Activated gamma-delta T cell treated with Interleukin-2 at 50 U/mL for 16 hours (primary cell): ENCODE data around the gene ABI3.
A peak's percentile ranks its signal among the peaks of the same experiment; 100 is the strongest.

Experiments
- DNase-seq: peaks from one replicate; pipeline ENCODE4 v3.0.0-alpha.2; 2020

The ABI3 gene

DNA sequence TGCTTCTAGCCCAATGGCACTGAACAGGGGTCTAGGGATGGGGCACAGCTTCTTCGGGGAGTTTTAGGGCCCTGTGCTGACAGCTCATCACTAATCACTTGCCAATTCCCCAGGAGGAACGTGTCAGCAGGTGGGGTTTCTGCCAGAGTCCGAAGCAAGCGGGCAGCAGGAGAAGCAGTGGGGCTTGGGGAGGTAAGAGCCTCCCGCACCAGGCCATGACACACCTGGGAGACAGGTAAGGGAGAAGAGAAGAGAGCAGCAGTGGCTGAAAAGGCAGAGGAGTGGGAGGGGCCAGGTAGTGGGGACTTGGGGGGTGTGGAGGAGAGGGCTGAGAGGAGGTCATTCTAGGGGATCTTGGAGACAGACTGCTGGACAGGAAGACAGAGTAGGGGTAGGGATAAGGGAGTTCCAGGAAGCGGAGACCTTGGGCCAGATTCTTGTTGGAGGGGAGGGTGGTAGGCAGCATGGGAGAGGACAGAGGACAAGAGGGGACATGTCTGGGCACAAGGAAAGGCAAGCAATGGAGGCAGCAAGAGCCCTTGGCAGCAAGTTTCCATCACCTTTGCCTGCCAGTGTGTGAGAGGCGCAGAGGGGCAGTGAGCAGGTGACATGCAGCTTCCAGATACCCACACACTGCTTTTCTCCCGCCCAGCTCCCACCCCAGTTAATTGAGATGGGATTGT, 15.2 kb downstream of the ABI3 start:
- DNase-seq = no peak

DNA sequence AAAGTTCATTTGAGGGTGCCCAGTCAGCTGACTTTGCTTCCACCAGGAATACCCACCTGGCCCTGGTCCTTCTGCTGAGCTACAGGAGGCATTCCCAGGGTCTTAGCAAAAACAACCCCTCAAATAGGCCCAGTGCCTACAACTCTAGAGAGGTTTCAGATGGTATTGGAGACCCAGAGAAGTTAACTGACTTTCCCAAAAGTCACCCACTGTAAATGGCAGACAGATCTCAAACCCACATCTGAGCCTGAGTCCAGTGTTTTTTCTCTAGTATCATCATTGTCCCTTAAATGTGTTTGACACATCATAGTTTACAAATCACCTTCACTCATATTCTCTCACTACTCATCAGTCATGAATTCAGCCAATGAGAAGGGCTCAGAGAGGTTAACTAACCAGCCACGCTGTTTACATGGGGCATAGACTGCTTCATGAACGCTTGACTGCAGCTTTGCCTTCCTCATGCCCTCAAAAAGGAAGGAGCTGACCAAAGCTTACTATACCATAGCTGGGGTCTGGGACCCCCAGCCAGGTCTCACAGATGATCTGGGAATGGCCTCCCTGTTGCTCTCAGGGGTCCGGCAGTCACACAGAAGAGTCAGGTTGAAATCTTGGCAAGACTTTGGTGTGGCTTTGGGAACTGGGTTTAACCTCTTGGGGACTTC, 16.4 kb downstream of the ABI3 start:
- no peak for DNase-seq

DNA sequence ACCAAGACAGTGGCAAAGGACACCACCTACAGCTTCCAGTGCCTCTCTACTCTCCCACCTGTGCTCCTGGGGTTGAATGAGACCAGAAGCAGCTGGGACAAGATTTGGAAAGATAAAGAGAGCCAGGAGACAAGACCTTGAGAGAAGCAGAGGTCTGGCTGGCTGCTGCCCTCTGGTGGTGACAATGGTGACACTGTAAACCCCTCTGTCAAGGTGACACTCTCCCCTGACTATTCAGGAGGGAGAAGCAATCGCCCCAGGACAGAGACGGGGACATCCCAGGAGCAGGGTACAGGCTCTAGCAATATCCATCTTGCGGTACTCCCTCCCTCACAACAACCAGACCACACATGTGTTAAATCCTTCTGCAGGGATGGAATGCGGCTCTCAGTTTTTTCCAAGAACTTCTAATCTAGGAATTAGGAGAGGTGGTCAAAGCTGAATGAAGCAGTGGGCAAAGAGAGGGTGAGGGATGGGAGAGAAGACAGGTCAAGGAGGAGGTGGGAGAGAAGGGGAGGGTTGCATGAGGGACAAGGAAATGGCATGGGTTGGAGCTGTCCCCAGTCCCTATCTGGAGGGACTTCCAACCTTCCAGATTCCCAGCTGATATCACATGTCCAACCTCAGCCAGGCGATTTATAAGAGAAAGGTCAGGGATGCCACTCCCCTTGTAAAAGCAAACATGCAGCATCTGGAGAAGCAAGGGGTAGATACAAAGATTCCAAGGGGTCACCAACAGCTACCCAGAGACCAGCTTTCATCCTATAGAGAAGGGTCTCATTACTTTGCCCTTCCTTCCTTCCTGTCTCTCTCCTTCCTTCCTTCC, 17.1 kb downstream of the ABI3 start:
- peak; percentile 85 for DNase-seq

DNA sequence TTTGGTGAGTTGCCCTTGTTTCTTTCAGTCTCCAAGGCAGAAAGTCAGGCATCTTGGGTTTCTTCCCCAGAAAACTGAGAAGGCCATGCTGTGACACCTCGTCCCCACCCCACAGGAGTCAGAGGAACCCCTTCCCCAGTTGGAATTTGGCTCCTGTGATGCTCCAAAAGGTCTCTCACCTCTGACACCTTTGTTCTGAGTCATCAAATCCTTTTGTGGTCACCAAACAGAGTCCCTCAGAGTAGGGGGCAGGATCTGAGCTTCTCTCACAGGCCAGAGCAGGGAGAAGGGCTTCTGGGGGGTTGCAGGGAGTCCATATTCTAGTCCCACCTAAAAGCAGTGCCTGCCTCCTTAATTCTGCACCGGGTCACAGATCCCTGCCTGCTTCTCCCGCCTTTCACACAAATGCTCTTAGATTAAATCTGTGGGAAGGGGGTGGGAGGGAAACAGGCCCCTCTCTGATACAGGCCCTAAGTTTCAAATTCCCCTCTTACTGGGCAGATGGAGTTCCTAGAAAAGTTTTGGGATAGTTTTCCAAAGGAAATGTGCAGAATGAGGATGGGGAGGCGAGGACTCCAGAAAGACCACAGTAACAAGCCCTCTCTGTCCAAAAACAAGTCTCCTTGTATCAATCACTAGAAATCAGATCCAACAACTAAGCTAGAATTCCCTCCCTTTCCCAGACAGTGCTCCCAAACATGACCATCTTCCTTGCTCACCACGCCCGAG, 18.7 kb downstream of the ABI3 start:
- DNase-seq = no peak

GRCh38 chr17:49229805-49230600, 19.5 kb downstream of the ABI3 start:
- DNase-seq = no peak

DNA sequence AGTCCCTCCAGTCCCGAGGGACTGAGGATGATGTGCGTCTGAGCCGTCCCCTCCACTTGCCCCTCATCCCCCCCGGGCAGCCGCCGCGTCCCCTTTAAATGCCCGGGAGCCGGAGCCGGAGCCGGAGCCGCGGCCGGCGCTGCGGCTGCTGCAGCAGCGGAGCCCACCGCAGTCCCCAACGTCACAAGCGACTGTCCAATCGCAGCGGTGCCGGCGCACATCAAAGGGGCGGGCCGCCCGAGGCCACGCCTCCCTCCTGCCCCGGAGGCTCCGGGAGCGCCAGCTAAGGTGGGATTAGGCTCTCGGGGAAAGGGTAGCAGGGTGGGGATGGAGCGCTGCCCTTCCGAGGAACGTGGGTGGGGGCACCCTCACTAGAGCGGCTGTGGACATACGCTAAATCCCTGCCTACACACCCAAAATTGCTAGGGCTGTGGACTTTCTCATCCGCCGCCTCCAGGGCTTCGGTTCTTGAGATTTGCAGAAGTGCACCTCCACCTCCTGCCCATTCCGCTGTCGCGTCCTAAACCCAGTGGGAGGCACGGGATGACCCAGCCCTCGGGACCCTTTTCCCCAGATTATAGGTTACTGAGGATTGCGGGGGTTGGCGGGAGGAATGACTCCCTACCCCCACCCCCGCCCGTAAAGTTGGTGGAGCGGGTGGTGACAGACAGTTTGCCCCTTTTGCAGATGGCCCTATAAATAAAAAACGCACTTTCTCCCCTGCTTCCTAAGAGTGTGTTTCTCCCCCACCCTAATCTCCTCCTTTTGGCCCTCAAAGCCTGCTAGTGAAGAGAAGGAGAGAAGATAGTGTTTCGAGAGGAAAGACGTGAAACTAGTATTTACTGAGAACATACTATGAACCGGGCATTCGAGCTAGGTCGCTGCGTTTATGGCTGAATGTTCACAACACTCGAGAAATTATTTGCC, 20.4 kb downstream of the ABI3 start, which contains the start of gene PHOSPHO1:
Gene PHOSPHO1, minus strand, starts transcription at position 152 of the 927 bp plus-strand sequence. CDS start 4,096 bp downstream, outside the sequence.
- peak; percentile 82 for DNase-seq

- no peak for DNase-seq
Measured at GRCh38 chr17:49231563-49231894, 21.0 kb downstream of the ABI3 start.

GRCh38 chr17:49234509-49235080, 24.1 kb downstream of the ABI3 start:
- DNase-seq = no peak

DNA sequence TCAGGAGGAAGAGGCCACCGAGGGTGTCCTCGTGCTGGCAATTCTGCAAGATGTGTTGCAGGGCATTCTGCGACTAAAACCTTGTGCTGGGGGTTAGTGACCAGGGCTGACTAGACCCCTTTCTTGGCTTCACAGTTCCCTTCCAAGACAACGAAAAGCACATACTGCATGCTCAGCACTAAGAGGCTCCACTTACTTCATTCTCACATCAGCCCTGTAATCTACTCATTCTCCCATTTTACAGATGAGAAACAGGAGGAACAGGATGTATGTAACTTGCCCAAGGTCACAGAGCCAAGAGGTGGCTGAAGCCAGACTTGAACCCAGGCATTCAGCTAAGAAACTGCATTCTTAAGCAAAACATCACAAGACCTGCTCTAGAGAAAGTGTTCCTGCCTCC, 25.4 kb downstream of the ABI3 start:
- no peak for DNase-seq

DNA sequence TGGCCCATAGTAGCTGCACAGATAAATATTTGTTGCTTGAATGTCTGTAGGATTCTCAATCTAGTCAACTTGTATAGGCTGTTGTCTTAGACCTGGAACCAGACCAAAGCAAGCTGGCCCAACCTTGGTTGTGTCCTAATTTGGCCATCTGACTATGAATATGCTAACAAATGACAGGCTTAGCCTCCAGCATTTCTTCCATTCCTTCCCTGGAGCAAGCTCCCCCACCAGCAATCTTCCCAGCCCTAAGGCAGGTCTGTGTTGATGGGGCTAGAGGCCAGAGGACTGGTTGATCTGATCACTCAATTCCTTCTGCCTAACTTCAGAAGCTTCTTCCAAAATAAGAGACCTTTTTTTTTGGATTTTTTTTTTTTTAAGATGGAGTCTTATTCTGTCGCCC, 29.5 kb downstream of the ABI3 start:
- DNase-seq = no peak

GRCh38 chr17:49240619-49241018, 30.1 kb downstream of the ABI3 start:
- no peak for DNase-seq

DNA sequence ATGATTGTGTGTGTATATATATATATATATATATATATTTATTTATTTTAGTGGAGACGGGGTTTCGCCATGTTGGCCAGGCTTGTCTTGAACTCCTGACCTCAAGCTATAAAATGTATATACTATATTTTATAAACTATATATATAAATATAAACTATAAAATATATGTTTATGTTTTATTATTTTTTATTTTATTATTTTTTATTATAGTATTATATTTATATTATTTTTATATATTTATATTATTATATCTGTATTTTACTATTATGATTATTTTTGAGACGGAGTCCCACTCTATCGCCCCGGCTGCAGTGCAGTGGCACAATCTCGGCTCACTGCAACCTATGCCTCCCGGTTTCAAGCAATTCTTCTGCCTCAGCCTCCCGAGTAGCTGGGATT, 30.5 kb downstream of the ABI3 start:
- no peak for DNase-seq

DNA sequence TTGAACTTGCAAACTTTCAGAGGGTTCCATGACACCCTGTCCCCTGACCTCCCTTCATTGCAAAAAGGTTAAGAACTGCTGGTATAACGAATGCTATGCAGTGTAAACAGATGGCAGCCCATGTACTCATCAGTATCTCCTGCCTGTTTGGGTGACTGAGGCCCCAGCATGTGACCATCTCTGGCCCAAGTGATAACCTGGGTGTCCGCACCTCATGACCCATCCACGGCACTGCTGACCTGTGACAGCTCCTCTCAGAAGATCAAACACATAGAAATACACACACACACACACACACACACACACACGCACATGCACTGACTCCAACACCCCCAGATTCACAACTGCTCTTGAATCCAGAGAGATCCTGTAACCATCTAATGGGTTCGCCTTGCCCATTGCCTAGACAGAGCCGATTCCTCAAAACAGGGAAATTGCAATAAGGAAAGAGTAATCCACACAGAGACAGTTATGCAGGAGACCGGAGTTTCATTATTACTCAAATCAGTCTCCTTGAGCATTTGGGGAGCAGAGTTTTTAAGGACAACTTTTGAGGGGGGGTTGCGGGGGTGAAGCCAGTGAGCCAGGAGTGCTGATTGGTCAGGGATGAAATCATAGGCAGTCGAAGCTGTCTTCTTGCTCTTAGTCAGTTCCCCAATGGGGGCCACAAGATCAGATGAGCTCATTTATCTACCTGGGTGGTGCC, 31.3 kb downstream of the ABI3 start:
- no peak for DNase-seq

GRCh38 chr17:49242813-49243212, 32.3 kb downstream of the ABI3 start:
- no peak for DNase-seq

DNA sequence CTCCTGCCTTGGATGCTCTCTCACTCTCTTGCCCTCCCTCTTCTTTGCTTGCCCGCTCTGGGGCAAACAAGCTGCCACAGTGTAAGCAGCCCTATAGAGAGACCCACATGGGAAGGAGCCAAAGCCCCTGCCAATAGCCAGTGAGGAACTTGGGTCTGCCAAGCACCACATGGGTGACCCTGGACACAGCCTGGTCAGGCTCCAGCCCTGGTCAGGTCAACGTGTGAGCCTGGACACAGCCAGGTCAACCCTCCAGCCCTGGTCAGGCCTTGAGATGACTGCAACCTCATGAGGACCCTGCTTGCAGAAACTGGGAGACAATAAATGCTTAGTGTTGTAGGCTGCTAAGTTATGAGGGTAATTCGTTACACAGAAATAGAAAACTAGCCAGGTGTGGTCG, 34.3 kb downstream of the ABI3 start:
- DNase-seq = no peak

DNA sequence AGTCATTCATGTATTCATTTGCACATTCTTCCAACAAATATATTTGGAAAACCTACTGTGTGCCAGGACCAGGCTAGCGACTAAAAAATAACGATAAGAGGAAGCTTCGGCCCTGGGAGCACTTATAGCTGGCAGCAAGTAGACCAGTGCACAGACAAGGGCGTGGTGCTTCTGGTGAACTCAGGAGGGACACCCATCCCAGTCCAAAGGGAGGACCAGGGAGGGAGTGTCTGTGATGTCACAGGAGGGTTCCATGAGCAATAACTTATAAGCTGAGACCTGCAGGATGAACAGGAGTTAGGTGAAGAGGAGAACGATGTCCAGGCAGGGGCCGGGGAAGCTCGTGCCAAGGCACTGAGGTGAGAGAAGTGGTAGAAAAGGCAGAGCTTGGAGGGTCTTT, 37.4 kb downstream of the ABI3 start:
- no peak for DNase-seq

GRCh38 chr17:49249292-49249794, 38.8 kb downstream of the ABI3 start:
- no peak for DNase-seq

DNA sequence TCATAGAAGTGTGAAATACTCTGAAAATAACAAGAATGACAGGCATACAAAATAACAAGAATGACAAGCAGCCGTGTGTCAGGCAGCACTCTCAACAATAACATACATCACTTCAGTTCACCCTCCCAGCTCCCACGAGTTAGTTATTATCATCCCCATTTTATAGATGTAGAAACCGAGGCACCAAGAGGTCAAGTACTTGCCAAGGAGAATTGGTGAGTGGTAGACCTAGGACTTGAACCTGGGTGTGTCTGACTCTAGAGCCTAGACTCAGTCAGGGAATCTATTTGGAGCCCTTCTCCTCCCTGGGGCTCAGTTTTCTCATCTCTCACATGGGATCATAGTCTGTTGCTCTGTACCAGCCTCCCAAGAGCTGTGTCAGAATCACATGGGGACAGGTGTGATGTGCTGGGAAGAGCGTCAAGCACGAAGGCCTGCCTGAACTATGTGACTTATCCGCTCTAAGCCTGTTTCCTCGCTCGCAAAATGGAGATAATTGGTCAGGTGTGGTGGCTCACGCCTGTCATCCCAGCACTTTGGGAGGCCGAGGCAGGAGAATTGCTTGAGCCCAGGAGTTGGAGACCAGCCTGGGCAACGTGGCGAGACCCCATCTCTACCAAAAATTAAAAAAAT, 39.5 kb downstream of the ABI3 start:
- DNase-seq = no peak

GRCh38 chr17:49252148-49252695, 41.7 kb downstream of the ABI3 start:
- DNase-seq = no peak
